HEK293 (cell line): Measurements from ENCODE around the gene CCDC92.

Source experiments
- FEZF1 ChIP-seq: fragments of 450-650 bp; formaldehyde crosslinking; IDR thresholded peaks from 2 replicates; pipeline ENCODE4 v1.5.1; 2016; ENCODE audit warnings: missing biosample characterization, missing genetic modification characterization
- HOXA7 ChIP-seq: sonication (generic); formaldehyde crosslinking; IDR thresholded peaks from 2 replicates; pipeline ENCODE4 v1.8.1; 2022; ENCODE audit warnings: missing genetic modification reagents, borderline replicate concordance
- MZF1 ChIP-seq: fragments of 450-650 bp; formaldehyde crosslinking; IDR thresholded peaks from 2 replicates; pipeline ENCODE4 v1.5.1; 2017; ENCODE audit warnings: missing biosample characterization, missing genetic modification characterization, borderline replicate concordance
- SALL2 ChIP-seq: fragments of 450-650 bp; formaldehyde crosslinking; IDR thresholded peaks from 2 replicates; pipeline ENCODE4 v1.5.0; 2017; ENCODE audit warnings: missing biosample characterization, mild to moderate bottlenecking, missing genetic modification characterization, borderline replicate concordance
- SP2 ChIP-seq: fragments of 450-650 bp; formaldehyde crosslinking; IDR thresholded peaks from 2 replicates; pipeline ENCODE4 v1.5.1; 2016; ENCODE audit warnings: missing biosample characterization, missing genetic modification characterization
- TCF7L2 ChIP-seq: IDR thresholded peaks from 2 replicates; pipeline ENCODE4 v1.6.1; 2011; ENCODE audit warnings: low read depth, mild to moderate bottlenecking, inconsistent platforms, low read length, moderate library complexity, borderline replicate concordance
- TRIM28 ChIP-seq: IDR thresholded peaks from 2 replicates; pipeline ENCODE4 v1.6.1; 2011; ENCODE audit warnings: low read length, control low read depth, borderline replicate concordance
- ZBTB20 ChIP-seq: fragments of 450-650 bp; formaldehyde crosslinking; IDR thresholded peaks from 2 replicates; pipeline ENCODE4 v1.5.1; 2016; ENCODE audit warnings: missing biosample characterization, missing genetic modification characterization
- ZBTB21 ChIP-seq: fragments of 450-650 bp; formaldehyde crosslinking; IDR thresholded peaks from 2 replicates; pipeline ENCODE4 v1.5.1; 2017; ENCODE audit warnings: missing biosample characterization, missing genetic modification characterization
- ZFHX2 ChIP-seq: fragments of 450-650 bp; formaldehyde crosslinking; conservative IDR thresholded peaks from 2 replicates; pipeline ENCODE4 v1.5.1; 2016; ENCODE audit warnings: missing biosample characterization, missing genetic modification characterization
- ZFP37 ChIP-seq: fragments of 450-650 bp; formaldehyde crosslinking; IDR thresholded peaks from 2 replicates; pipeline ENCODE4 v1.5.1; 2016; ENCODE audit warnings: missing biosample characterization, missing genetic modification characterization
- ZFP41 ChIP-seq: fragments of 450-650 bp; formaldehyde crosslinking; IDR thresholded peaks from 2 replicates; pipeline ENCODE4 v1.5.1; 2016; ENCODE audit warnings: missing biosample characterization, missing genetic modification characterization, borderline replicate concordance
- ZNF140 ChIP-seq: fragments of 450-650 bp; formaldehyde crosslinking; IDR thresholded peaks from 2 replicates; pipeline ENCODE4 v1.5.1; 2016; ENCODE audit warnings: missing biosample characterization, missing genetic modification characterization
- ZNF16 ChIP-seq: fragments of 450-650 bp; formaldehyde crosslinking; IDR thresholded peaks from 2 replicates; pipeline ENCODE4 v1.5.1; 2016; ENCODE audit warnings: low read depth, missing biosample characterization, missing genetic modification characterization
- ZNF184 ChIP-seq: fragments of 450-650 bp; IDR thresholded peaks from 2 replicates; pipeline ENCODE4 v1.5.1; 2018; ENCODE audit warnings: missing biosample characterization, mild to moderate bottlenecking, missing genetic modification characterization
- ZNF19 ChIP-seq: fragments of 450-650 bp; formaldehyde crosslinking; IDR thresholded peaks from 2 replicates; pipeline ENCODE4; 2016; ENCODE audit warnings: missing biosample characterization, missing genetic modification characterization, low read depth
- ZNF202 ChIP-seq: fragments of 450-650 bp; formaldehyde crosslinking; IDR thresholded peaks from 2 replicates; pipeline ENCODE4 v1.5.1; 2016; ENCODE audit warnings: missing biosample characterization, missing genetic modification characterization, borderline replicate concordance
- ZNF239 ChIP-seq: fragments of 450-650 bp; formaldehyde crosslinking; IDR thresholded peaks from 2 replicates; pipeline ENCODE4 v1.5.1; 2016; ENCODE audit warnings: missing biosample characterization, missing genetic modification characterization
- ZNF24 ChIP-seq: fragments of 450-650 bp; formaldehyde crosslinking; IDR thresholded peaks from 2 replicates; pipeline ENCODE4 v1.5.1; 2016; ENCODE audit warnings: missing biosample characterization, missing genetic modification characterization
- ZNF335 ChIP-seq: fragments of 450-650 bp; formaldehyde crosslinking; conservative IDR thresholded peaks from 2 replicates; pipeline ENCODE4 v1.5.1; 2016; ENCODE audit warnings: missing biosample characterization, missing genetic modification characterization
- ZNF354C ChIP-seq: fragments of 450-650 bp; formaldehyde crosslinking; IDR thresholded peaks from 2 replicates; pipeline ENCODE4 v1.5.1; 2016; ENCODE audit warnings: missing biosample characterization, missing genetic modification characterization, low read depth, borderline replicate concordance
- ZNF394 ChIP-seq: fragments of 450-650 bp; formaldehyde crosslinking; IDR thresholded peaks from 2 replicates; pipeline ENCODE4 v1.5.1; 2016; ENCODE audit warnings: missing biosample characterization, missing genetic modification characterization, mild to moderate bottlenecking, moderate library complexity, borderline replicate concordance
- ZNF423 ChIP-seq: fragments of 450-650 bp; formaldehyde crosslinking; IDR thresholded peaks from 2 replicates; pipeline ENCODE4 v1.5.1; 2016; ENCODE audit warnings: missing biosample characterization, missing genetic modification characterization
- ZNF426 ChIP-seq: fragments of 450-650 bp; formaldehyde crosslinking; IDR thresholded peaks from 2 replicates; pipeline ENCODE4 v1.5.1; 2017; ENCODE audit warnings: missing biosample characterization, missing genetic modification characterization, mild to moderate bottlenecking, inconsistent platforms, moderate library complexity
- ZNF473 ChIP-seq: fragments of 450-650 bp; formaldehyde crosslinking; IDR thresholded peaks from 2 replicates; pipeline ENCODE4 v1.5.1; 2017; ENCODE audit warnings: missing biosample characterization, missing genetic modification characterization
- ZNF514 ChIP-seq: fragments of 450-650 bp; formaldehyde crosslinking; IDR thresholded peaks from 2 replicates; pipeline ENCODE4 v1.5.1; 2016; ENCODE audit warnings: missing biosample characterization, missing genetic modification characterization
- ZNF548 ChIP-seq: fragments of 450-650 bp; formaldehyde crosslinking; IDR thresholded peaks from 2 replicates; pipeline ENCODE4 v1.5.1; 2016; ENCODE audit warnings: missing biosample characterization, missing genetic modification characterization
- ZNF660 ChIP-seq: fragments of 450-650 bp; IDR thresholded peaks from 2 replicates; pipeline ENCODE4 v1.5.1; 2018; ENCODE audit warnings: missing biosample characterization, mild to moderate bottlenecking, missing genetic modification characterization
- ZNF785 ChIP-seq: fragments of 450-650 bp; formaldehyde crosslinking; IDR thresholded peaks from 2 replicates; pipeline ENCODE4 v1.5.1; 2016; ENCODE audit warnings: missing biosample characterization, missing genetic modification characterization
- TF ChIP-seq, protein P1 (sequence below): fragments of 450-650 bp; formaldehyde crosslinking; IDR thresholded peaks from 2 replicates; pipeline ENCODE4 v1.5.1; 2016; ENCODE audit warnings: missing biosample characterization, missing genetic modification characterization
- TF ChIP-seq, protein P2 (sequence below): fragments of 450-650 bp; formaldehyde crosslinking; IDR thresholded peaks from 2 replicates; pipeline ENCODE4 v1.5.1; 2016; ENCODE audit warnings: missing biosample characterization, missing genetic modification characterization
- TF ChIP-seq, protein P3 (sequence below): fragments of 450-650 bp; formaldehyde crosslinking; IDR thresholded peaks from 2 replicates; pipeline ENCODE4 v1.5.1; 2016; ENCODE audit warnings: missing biosample characterization, missing genetic modification characterization
- TF ChIP-seq, protein P4 (sequence below): fragments of 450-650 bp; formaldehyde crosslinking; IDR thresholded peaks from 2 replicates; pipeline ENCODE4 v1.5.1; 2017; ENCODE audit warnings: missing biosample characterization, missing genetic modification characterization
- TF ChIP-seq, protein P5 (sequence below): fragments of 450-650 bp; formaldehyde crosslinking; IDR thresholded peaks from 2 replicates; pipeline ENCODE4 v1.5.1; 2016; ENCODE audit warnings: missing biosample characterization, missing genetic modification characterization, borderline replicate concordance

CCDC92 gene

DNA sequence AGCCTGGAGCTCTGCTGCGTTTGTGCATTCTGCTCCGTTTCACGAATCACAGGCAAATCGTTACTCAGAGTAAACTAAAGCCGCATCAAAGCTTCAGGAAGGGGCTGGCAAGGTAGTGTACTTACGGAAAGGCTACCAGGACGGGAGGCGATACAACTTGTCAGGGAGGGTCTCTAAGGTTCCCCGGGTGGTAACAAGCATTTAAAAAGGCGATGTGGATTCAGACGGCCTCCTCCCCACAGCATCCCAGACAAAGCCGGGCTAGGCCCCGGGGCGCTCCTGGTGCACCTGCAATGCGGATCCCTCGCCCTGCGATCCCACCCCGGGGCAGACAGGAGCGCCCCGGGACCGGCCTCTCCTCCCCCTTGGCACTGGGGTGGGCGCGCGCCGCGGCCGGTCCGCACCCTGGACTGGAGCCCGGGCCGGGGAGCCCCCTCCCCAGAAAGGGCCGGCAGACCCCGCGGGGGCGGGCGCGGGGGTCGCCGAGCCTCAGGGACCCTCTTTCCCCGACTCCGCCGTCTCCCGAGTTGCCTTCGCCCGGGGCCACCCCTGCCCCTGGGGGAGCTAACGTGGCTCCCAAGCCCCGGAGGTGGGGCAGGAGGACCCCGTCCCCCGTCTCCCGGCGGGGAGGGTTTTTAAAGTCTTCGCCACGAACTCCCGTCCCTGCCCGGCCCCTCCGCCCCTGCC lies 718 bp downstream of the CCDC92 start (continued):
- TF ChIP-seq, protein P1, sequence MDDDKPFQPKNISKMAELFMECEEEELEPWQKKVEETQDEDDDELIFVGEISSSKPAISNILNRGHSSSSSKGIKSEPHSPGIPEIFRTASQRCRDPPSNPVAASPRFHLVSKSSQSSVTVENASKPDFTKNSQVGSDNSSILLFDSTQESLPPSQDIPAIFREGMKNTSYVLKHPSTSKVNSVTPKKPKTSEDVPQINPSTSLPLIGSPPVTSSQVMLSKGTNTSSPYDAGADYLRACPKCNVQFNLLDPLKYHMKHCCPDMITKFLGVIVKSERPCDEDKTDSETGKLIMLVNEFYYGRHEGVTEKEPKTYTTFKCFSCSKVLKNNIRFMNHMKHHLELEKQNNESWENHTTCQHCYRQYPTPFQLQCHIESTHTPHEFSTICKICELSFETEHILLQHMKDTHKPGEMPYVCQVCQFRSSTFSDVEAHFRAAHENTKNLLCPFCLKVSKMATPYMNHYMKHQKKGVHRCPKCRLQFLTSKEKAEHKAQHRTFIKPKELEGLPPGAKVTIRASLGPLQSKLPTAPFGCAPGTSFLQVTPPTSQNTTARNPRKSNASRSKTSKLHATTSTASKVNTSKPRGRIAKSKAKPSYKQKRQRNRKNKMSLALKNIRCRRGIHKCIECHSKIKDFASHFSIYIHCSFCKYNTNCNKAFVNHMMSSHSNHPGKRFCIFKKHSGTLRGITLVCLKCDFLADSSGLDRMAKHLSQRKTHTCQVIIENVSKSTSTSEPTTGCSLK (tag by site-specific recombination) = no peak
- TF ChIP-seq, protein P2, sequence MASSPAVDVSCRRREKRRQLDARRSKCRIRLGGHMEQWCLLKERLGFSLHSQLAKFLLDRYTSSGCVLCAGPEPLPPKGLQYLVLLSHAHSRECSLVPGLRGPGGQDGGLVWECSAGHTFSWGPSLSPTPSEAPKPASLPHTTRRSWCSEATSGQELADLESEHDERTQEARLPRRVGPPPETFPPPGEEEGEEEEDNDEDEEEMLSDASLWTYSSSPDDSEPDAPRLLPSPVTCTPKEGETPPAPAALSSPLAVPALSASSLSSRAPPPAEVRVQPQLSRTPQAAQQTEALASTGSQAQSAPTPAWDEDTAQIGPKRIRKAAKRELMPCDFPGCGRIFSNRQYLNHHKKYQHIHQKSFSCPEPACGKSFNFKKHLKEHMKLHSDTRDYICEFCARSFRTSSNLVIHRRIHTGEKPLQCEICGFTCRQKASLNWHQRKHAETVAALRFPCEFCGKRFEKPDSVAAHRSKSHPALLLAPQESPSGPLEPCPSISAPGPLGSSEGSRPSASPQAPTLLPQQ (tag by site-specific recombination) = peak; percentile 69
- TF ChIP-seq, protein P3, sequence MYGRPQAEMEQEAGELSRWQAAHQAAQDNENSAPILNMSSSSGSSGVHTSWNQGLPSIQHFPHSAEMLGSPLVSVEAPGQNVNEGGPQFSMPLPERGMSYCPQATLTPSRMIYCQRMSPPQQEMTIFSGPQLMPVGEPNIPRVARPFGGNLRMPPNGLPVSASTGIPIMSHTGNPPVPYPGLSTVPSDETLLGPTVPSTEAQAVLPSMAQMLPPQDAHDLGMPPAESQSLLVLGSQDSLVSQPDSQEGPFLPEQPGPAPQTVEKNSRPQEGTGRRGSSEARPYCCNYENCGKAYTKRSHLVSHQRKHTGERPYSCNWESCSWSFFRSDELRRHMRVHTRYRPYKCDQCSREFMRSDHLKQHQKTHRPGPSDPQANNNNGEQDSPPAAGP (tag by site-specific recombination) = no peak
- TF ChIP-seq ZFP41 (tag by site-specific recombination) (no peak), ZNF423 (tag by site-specific recombination) (no peak), SP2 (tag by site-specific recombination) (peak; percentile 9; the same call in 1 of the 2 replicates), ZNF19 (tag by site-specific recombination) (no peak), ZFHX2 (tag by site-specific recombination) (no peak), ZNF426 (no peak), ZNF140 (tag by site-specific recombination) (no peak), ZNF473 (tag by site-specific recombination) (no peak), ZFP37 (tag by site-specific recombination) (no peak), ZNF660 (tag by site-specific recombination) (peak; percentile 14), SALL2 (tag by site-specific recombination) (no peak), ZNF785 (tag by site-specific recombination) (no peak), ZNF394 (no peak), ZBTB20 (tag by site-specific recombination) (peak; percentile 86), ZNF24 (tag by site-specific recombination) (no peak), HOXA7 (CRISPR knock-in tag) (no peak), FEZF1 (tag by site-specific recombination) (no peak), TRIM28 (no peak), ZNF16 (tag by site-specific recombination) (no peak), ZNF239 (no peak), MZF1 (tag by site-specific recombination) (no peak), ZNF202 (tag by site-specific recombination) (no peak), ZNF548 (tag by site-specific recombination) (no peak), ZNF184 (tag by site-specific recombination) (no peak), ZNF354C (tag by site-specific recombination) (no peak), ZNF514 (no peak), ZNF335 (tag by site-specific recombination) (peak; percentile 68), TCF7L2 (no peak), ZBTB21 (tag by site-specific recombination) (no peak)
- TF ChIP-seq, protein P4, sequence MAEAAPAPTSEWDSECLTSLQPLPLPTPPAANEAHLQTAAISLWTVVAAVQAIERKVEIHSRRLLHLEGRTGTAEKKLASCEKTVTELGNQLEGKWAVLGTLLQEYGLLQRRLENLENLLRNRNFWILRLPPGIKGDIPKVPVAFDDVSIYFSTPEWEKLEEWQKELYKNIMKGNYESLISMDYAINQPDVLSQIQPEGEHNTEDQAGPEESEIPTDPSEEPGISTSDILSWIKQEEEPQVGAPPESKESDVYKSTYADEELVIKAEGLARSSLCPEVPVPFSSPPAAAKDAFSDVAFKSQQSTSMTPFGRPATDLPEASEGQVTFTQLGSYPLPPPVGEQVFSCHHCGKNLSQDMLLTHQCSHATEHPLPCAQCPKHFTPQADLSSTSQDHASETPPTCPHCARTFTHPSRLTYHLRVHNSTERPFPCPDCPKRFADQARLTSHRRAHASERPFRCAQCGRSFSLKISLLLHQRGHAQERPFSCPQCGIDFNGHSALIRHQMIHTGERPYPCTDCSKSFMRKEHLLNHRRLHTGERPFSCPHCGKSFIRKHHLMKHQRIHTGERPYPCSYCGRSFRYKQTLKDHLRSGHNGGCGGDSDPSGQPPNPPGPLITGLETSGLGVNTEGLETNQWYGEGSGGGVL = no peak; the same call in 1 of the 2 replicates
- TF ChIP-seq, protein P5, sequence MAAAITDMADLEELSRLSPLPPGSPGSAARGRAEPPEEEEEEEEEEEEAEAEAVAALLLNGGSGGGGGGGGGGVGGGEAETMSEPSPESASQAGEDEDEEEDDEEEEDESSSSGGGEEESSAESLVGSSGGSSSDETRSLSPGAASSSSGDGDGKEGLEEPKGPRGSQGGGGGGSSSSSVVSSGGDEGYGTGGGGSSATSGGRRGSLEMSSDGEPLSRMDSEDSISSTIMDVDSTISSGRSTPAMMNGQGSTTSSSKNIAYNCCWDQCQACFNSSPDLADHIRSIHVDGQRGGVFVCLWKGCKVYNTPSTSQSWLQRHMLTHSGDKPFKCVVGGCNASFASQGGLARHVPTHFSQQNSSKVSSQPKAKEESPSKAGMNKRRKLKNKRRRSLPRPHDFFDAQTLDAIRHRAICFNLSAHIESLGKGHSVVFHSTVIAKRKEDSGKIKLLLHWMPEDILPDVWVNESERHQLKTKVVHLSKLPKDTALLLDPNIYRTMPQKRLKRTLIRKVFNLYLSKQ (tag by site-specific recombination) = no peak
